ENCODE data around the gene PRKN. TPM values are rescaled to one million over a fixed set of nuclear protein-coding genes. Genes with fewer than 3 reads are reported as not detected.
"Not testable (repeated sequence)": the region's sequence is repeated elsewhere in the genome, so short reads cannot be mapped to it uniquely, and the experiment has no call there.

The PRKN gene
- total and polyA plus RNA-seq, 2 donors (not counting 1 experiment from before 2014, with no cell fraction given), result 0.43 to 4.6 TPM

DNA sequence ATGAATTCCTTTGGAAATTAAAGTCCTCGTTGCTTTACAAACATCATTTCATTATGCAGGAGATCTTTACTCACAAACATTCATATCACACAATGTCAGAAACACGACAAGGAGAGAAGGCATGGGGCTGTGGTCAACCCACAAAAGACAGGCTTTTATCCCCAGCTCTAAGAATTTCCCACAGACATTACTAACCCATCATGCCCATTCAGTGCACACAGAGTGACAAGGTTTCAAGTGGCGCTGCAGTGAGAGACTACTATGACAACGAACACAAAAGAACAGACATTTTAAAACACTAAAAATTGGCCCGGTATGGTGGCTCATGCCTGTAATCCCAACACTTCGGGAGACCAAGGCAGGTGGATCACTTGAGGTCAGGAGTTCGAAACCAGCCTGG is 873.9 kb downstream of the PRKN start:
- H3K27me3 ChIP-seq (ENCODE audit: control insufficient read depth, insufficient read depth, low read length), result no peaks in the 10 kb centered on the region
- no peaks in the 10 kb centered on the region for H3K36me3 ChIP-seq (ENCODE audit: control insufficient read depth, insufficient read depth, low read length)
- H3K4me3 ChIP-seq (replicated peaks in 1 of 4; ENCODE audit: control extremely low read depth in 1 of 4, insufficient read depth in 1 of 4, low read depth in 3 of 4, low read length in 4 of 4), result no peak overlapping the region
- H3K4me2 ChIP-seq (ENCODE audit: extremely low read depth, insufficient read depth, low read length), result no peak overlapping the region
- DNase-seq (ENCODE audit: low read depth in 2 of 2), result no peak
- H2AFZ ChIP-seq (ENCODE audit: low read length), result no peak overlapping the region
- H3K9me3 ChIP-seq (ENCODE audit: control insufficient read depth, insufficient read depth, low read depth, low read length), result no peaks in the 10 kb centered on the region
- H3K27ac ChIP-seq (ENCODE audit: insufficient read depth, low read length), result no peak overlapping the region
- H3K9ac ChIP-seq (ENCODE audit: insufficient read depth, low read length), result no peak overlapping the region
- no peaks in the 10 kb centered on the region for H3K79me2 ChIP-seq (ENCODE audit: control insufficient read depth, insufficient read depth, low read length)
- TF ChIP-seq, protein P1, sequence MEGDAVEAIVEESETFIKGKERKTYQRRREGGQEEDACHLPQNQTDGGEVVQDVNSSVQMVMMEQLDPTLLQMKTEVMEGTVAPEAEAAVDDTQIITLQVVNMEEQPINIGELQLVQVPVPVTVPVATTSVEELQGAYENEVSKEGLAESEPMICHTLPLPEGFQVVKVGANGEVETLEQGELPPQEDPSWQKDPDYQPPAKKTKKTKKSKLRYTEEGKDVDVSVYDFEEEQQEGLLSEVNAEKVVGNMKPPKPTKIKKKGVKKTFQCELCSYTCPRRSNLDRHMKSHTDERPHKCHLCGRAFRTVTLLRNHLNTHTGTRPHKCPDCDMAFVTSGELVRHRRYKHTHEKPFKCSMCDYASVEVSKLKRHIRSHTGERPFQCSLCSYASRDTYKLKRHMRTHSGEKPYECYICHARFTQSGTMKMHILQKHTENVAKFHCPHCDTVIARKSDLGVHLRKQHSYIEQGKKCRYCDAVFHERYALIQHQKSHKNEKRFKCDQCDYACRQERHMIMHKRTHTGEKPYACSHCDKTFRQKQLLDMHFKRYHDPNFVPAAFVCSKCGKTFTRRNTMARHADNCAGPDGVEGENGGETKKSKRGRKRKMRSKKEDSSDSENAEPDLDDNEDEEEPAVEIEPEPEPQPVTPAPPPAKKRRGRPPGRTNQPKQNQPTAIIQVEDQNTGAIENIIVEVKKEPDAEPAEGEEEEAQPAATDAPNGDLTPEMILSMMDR (conservative IDR thresholded peaks at IDR 0.05 in 1 of 2, IDR thresholded peaks at IDR 0.05 in 1 of 2; ENCODE audit: low read depth in 1 of 2, low read length in 2 of 2), result no peak
- TF ChIP-seq EZH2 (IDR thresholded peaks at IDR 0.05; ENCODE audit: low read length, missing control alignments), result no peak
- H4K20me1 ChIP-seq (ENCODE audit: control insufficient read depth, extremely low read depth, insufficient read depth, low read length), result no peaks in the 10 kb centered on the region
- H3K4me1 ChIP-seq (ENCODE audit: control insufficient read depth, extremely low read depth, insufficient read depth, low read length), result no peaks in the 10 kb centered on the region

DNA sequence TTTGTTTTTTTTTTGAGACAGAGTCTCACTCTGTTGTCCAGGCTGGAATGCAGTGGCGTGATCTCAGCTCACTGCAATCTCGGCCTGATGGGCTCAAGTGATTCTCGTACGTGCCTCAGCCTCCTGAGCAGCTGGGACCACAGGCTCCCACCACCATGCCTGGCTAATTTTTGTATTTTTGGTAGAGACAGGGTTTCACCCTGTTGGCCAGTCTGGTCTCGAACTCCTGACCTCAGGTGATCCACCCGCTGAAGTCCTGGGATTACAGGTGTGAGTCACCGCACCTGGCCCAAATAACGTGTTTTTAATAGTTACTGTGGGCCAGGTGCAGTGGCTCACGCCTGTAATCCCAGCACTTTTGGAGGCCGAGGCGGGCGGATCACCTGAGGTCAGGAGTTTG is 876.1 kb downstream of the PRKN start:
- not testable (repeated sequence) for H3K27ac ChIP-seq (ENCODE audit: insufficient read depth, low read length); H3K4me3 ChIP-seq (replicated peaks in 1 of 4; ENCODE audit: control extremely low read depth in 1 of 4, insufficient read depth in 1 of 4, low read depth in 3 of 4, low read length in 4 of 4); H3K4me2 ChIP-seq (ENCODE audit: extremely low read depth, insufficient read depth, low read length); DNase-seq (ENCODE audit: low read depth in 2 of 2); H3K36me3 ChIP-seq (ENCODE audit: control insufficient read depth, insufficient read depth, low read length); H3K9ac ChIP-seq (ENCODE audit: insufficient read depth, low read length); H2AFZ ChIP-seq (ENCODE audit: low read length); H3K79me2 ChIP-seq (ENCODE audit: control insufficient read depth, insufficient read depth, low read length); H3K9me3 ChIP-seq (ENCODE audit: control insufficient read depth, insufficient read depth, low read depth, low read length); H3K4me1 ChIP-seq (ENCODE audit: control insufficient read depth, extremely low read depth, insufficient read depth, low read length); H4K20me1 ChIP-seq (ENCODE audit: control insufficient read depth, extremely low read depth, insufficient read depth, low read length); H3K27me3 ChIP-seq (ENCODE audit: control insufficient read depth, insufficient read depth, low read length)

DNA sequence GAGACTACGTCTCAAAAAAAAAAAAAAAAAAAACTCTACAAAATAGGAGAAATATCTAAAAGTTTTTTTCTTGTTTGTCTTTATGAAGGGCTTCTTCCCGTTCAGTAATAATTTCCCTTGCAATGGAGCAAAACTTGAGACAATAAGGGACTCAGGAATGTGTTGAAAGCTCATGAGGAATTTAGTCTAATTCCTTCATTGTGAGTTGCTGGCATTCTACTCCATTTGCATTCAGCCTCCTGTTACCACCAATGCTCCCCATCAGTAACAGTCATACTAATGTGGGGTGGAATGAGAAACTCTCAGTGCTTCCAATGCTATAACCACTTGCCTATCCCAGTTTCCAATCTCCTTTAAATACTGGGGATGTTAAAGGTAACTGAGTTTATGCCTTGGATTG is 877.0 kb downstream of the PRKN start:
- Histone ChIP-seq H3K4me1 (ENCODE audit: control insufficient read depth, extremely low read depth, insufficient read depth, low read length) (no peaks in the 10 kb centered on the region), H3K27ac (ENCODE audit: insufficient read depth, low read length) (no peak overlapping the region), H3K4me2 (ENCODE audit: extremely low read depth, insufficient read depth, low read length) (no peak overlapping the region), H2AFZ (ENCODE audit: low read length) (no peak overlapping the region), H4K20me1 (ENCODE audit: control insufficient read depth, extremely low read depth, insufficient read depth, low read length) (no peaks in the 10 kb centered on the region), H3K9me3 (ENCODE audit: control insufficient read depth, insufficient read depth, low read depth, low read length) (no peaks in the 10 kb centered on the region), H3K36me3 (ENCODE audit: control insufficient read depth, insufficient read depth, low read length) (no peaks in the 10 kb centered on the region), H3K9ac (ENCODE audit: insufficient read depth, low read length) (no peak overlapping the region), H3K27me3 (ENCODE audit: control insufficient read depth, insufficient read depth, low read length) (no peaks in the 10 kb centered on the region), H3K79me2 (ENCODE audit: control insufficient read depth, insufficient read depth, low read length) (no peaks in the 10 kb centered on the region), H3K4me3 (replicated peaks in 1 of 4; ENCODE audit: control extremely low read depth in 1 of 4, insufficient read depth in 1 of 4, low read depth in 3 of 4, low read length in 4 of 4) (no peak overlapping the region)
- DNase-seq (ENCODE audit: low read depth in 2 of 2), result peak in 1 of 2 donors; percentile 56
- TF ChIP-seq, protein P1 (conservative IDR thresholded peaks at IDR 0.05 in 1 of 2, IDR thresholded peaks at IDR 0.05 in 1 of 2; ENCODE audit: low read depth in 1 of 2, low read length in 2 of 2), result no peak
- TF ChIP-seq EZH2 (IDR thresholded peaks at IDR 0.05; ENCODE audit: low read length, missing control alignments), result no peak

Data from fibroblast of lung (primary cell).